GM12864 (cell line): Measurements from ENCODE around the gene ARHGAP20.

Experiments used
- DNase-seq: peaks from one replicate; pipeline ENCODE4 v3.0.0-alpha.2; 2011; ENCODE audit warnings: low read depth
- H3K4me3 ChIP-seq: 2 replicates; pipeline ENCODE4 v1.5.1; 2011; ENCODE audit warnings: mild to moderate bottlenecking, low read depth, low read length, control low read depth
- CTCF ChIP-seq: IDR thresholded peaks from 2 replicates; pipeline ENCODE4 v1.5.1; 2011; ENCODE audit warnings: low read depth, mild to moderate bottlenecking, moderate library complexity, low read length, control low read depth, inconsistent platforms; ENCODE audit errors: missing control alignments

Gene ARHGAP20

GRCh38 chr11:110710628-110711381 is 1.4 kb downstream of the ARHGAP20 start:
- DNase-seq: no peak
- no peak for TF ChIP-seq CTCF
- H3K4me3 ChIP-seq: no peak overlapping the region

- no peak for TF ChIP-seq CTCF
- no peak overlapping the region for H3K4me3 ChIP-seq
- no peak for DNase-seq
These were observed 7.9 kb downstream of the ARHGAP20 start for GRCh38 chr11:110704210-110704864.

- DNase-seq: no peak
- no peak overlapping the region for H3K4me3 ChIP-seq
- TF ChIP-seq CTCF: no peak
These were observed 20.3 kb downstream of the ARHGAP20 start for GRCh38 chr11:110691926-110692325.

- H3K4me3 ChIP-seq: no peak overlapping the region
- no peak for DNase-seq
- TF ChIP-seq CTCF: no peak
These were observed 22.9 kb downstream of the ARHGAP20 start for GRCh38 chr11:110689306-110689705.

GRCh38 chr11:110679323-110679975 is 32.8 kb downstream of the ARHGAP20 start:
- no peak for TF ChIP-seq CTCF
- no peak overlapping the region for H3K4me3 ChIP-seq
- no peak for DNase-seq

GRCh38 chr11:110675548-110675947 is 36.7 kb downstream of the ARHGAP20 start:
- no peak for DNase-seq
- no peak overlapping the region for H3K4me3 ChIP-seq
- no peak for TF ChIP-seq CTCF
